ENCODE measurements around the gene PNLIPRP1. TPM values are rescaled to one million over a fixed set of nuclear protein-coding genes. Genes with fewer than 3 reads are reported as not detected.

PNLIPRP1 gene
- total RNA-seq, 1 donor from 2014 or later, result not detected

DNA sequence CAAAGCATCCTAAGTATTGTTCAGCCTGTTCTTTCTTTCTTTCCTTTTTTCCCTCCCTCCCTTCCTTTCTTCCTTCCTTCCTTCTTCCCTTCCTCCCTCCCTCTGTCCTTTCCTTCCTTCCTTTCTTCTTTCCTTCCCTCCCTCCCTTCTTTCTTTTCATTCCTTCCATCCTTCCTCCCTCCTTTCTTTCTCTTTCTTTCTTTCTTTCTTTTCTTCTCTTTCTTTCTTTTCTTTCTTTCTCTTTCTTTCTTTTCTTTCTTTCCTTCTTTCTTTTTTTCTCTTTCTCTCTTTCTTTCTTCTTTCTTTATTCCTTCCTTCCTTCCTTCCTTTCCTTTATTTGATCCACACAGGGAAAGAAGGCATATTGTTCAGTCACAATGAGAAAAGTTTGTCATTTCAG, 23.8 kb upstream of the PNLIPRP1 start:
- Histone ChIP-seq H3K36me3 (no peaks in the 10 kb centered on the region), H3K9me3 (replicated peaks) (no peaks in the 10 kb centered on the region), H3K27ac (replicated peaks) (no peak overlapping the region), H3K4me1 (no peaks in the 10 kb centered on the region), H3K27me3 (ENCODE audit: low read depth) (peaks cover 16% of the 10 kb centered on the region), H3K4me3 (no peak overlapping the region)
- no peak for DNase-seq
- TF ChIP-seq, protein P1, sequence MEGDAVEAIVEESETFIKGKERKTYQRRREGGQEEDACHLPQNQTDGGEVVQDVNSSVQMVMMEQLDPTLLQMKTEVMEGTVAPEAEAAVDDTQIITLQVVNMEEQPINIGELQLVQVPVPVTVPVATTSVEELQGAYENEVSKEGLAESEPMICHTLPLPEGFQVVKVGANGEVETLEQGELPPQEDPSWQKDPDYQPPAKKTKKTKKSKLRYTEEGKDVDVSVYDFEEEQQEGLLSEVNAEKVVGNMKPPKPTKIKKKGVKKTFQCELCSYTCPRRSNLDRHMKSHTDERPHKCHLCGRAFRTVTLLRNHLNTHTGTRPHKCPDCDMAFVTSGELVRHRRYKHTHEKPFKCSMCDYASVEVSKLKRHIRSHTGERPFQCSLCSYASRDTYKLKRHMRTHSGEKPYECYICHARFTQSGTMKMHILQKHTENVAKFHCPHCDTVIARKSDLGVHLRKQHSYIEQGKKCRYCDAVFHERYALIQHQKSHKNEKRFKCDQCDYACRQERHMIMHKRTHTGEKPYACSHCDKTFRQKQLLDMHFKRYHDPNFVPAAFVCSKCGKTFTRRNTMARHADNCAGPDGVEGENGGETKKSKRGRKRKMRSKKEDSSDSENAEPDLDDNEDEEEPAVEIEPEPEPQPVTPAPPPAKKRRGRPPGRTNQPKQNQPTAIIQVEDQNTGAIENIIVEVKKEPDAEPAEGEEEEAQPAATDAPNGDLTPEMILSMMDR (IDR thresholded peaks at IDR 0.05; ENCODE audit: borderline replicate concordance), result no peak
- intact Hi-C loops (cut with micrococcal nuclease), result no loop called here

DNA sequence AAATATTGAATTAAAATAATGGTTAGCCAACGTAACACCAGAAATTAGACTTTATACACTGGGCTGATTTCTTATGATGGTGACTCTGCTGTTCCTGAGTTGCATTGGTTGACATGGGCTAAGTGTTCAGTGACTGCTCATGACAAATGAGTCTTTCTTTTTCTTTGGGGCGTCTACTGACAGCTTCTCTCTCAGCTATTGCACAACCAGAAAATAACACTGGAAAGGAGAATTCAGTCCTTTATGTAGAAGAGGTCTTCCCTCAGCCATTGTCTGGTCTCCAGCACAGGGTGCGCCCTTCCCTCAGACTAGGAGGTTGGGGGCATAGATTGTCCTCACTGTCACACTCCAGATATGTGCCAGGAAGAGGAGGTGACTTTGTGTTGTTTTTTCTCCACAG, 23.4 kb upstream of the PNLIPRP1 start:
- Histone ChIP-seq H3K4me1 (no peaks in the 10 kb centered on the region), H3K9me3 (replicated peaks) (no peaks in the 10 kb centered on the region), H3K4me3 (no peak overlapping the region), H3K27me3 (ENCODE audit: low read depth) (peaks cover 16% of the 10 kb centered on the region), H3K27ac (replicated peaks) (no peak overlapping the region), H3K36me3 (no peaks in the 10 kb centered on the region)
- intact Hi-C loops (cut with micrococcal nuclease), result no loop called here
- TF ChIP-seq, protein P1 (IDR thresholded peaks at IDR 0.05; ENCODE audit: borderline replicate concordance), result no peak
- no peak for DNase-seq

DNA sequence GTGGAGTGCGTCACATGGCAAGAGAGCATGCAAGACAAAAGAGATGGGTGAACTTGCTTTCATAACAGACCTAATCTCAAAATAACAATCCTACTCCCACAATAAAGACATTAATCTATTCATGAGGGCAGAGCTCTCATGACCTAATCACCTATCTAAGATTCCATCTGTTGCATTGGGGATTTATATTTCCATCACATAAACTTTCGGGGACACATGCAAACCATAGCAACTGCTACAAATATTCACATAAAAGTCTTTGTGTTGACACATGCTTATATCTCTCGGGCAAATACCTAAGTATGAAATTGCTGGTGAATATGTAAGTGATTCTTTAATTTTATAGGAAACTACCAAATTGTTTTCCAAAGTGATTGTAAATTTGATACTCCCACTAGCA, 16.0 kb upstream of the PNLIPRP1 start:
- Histone ChIP-seq H3K9me3 (replicated peaks) (no peaks in the 10 kb centered on the region), H3K4me1 (no peaks in the 10 kb centered on the region), H3K27me3 (ENCODE audit: low read depth) (no peaks in the 10 kb centered on the region), H3K4me3 (no peak overlapping the region), H3K36me3 (no peaks in the 10 kb centered on the region), H3K27ac (replicated peaks) (no peak overlapping the region)
- no peak for DNase-seq
- TF ChIP-seq, protein P1 (IDR thresholded peaks at IDR 0.05; ENCODE audit: borderline replicate concordance), result no peak
- intact Hi-C loops (cut with micrococcal nuclease), result no loop called here

DNA sequence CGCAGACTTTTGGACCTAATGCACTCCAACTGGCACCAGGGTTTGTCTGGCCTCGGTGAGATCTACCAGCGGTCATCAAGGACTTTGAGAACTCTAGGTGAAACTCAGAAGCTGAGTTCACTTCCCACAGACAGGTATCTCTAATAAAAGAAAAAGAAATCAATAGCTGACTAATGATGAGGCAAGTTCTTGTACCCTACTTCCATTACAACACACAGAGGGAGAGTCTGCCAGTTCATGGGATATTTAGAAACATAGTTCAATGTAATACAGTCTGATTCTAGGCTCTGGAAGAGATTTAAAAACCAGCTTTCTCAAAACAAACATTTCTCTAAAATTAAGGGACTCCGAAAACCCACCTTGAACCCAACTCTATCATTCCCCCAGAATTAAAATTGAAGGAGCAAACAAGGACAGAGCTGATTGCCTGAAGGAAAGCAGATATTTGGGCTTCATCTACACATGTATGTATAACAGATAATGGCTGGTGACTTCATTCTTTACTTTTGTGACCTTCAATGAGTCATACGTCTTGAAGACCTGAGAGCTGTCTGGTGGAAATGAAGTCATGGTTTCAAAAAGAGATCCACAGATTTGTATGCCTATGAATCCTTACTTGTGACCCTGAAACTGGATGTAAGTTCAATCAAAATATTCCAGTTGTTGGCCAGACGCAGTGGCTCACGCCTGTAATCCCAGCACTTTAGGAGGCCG, 2.7 kb upstream of the PNLIPRP1 start:
- TF ChIP-seq, protein P1 (IDR thresholded peaks at IDR 0.05; ENCODE audit: borderline replicate concordance), result no peak
- H3K4me1 ChIP-seq, result no peaks in the 10 kb centered on the region
- no peak overlapping the region for H3K4me3 ChIP-seq
- peaks cover 7% of the 10 kb centered on the region for H3K9me3 ChIP-seq (replicated peaks)
- peaks cover under 1% of the 10 kb centered on the region for H3K27me3 ChIP-seq (ENCODE audit: low read depth)
- H3K27ac ChIP-seq (replicated peaks), result no peak overlapping the region
- no peaks in the 10 kb centered on the region for H3K36me3 ChIP-seq
- DNase-seq, result no peak
- intact Hi-C loops (cut with micrococcal nuclease), result no loop called here

DNA sequence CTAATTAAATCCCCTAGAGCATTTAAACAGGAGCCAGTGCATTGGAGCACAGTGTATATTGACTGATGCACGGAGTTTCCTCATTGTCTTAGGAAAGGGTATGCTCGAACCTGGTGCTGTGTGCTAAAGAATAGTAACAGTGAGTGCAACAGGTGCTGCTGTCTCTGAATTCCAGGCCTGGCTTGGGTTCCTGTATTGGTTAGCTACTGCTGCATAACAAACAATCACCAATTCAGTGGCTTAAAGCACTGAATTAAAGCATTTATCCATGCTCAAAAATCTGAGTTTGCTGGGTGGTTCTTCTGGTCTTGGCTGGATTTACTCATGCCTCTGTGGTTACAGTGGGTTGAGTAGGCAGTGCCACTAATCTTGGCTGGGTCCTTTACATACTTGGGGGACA, 1.8 kb upstream of the PNLIPRP1 start:
- TF ChIP-seq, protein P1 (IDR thresholded peaks at IDR 0.05; ENCODE audit: borderline replicate concordance), result no peak
- Histone ChIP-seq H3K4me3 (no peak overlapping the region), H3K27me3 (ENCODE audit: low read depth) (no peaks in the 10 kb centered on the region), H3K36me3 (no peaks in the 10 kb centered on the region), H3K27ac (replicated peaks) (no peak overlapping the region), H3K4me1 (no peaks in the 10 kb centered on the region), H3K9me3 (replicated peaks) (peaks cover 7% of the 10 kb centered on the region)
- intact Hi-C loops (cut with micrococcal nuclease), result no loop called here
- DNase-seq, result no peak

Measured in left ventricle myocardium inferior (tissue), 1 donor.